ENCODE data around the gene RNF152.

DNA sequence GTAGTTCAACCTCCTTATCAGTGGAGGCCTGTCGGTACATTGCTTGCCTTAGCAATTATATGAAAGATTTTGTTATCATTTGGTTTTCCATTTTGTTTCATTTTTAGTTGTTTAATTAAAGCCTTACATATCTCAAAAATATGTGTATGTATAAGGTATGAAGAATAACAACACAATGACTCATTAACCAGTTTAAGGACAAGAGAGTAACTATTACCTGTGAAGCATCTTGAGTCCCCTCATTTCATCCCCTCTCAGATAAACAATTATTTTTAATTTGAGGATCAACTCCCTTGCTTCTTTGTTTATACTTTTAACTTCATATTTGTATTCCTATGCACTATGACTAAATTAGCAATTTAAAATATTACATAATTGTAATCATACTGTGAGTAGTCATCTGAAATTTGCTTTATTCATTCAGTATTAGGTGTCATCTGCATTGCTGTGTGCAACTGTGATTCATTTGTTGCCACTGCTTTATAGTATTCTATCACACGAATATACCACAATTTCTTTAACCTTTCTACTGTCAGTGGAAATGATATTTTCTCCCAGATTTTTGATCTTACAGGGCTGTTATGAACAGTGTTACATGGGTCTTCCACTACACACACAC, 126.4 kb downstream of the RNF152 start:
- TF ChIP-seq, protein P1, sequence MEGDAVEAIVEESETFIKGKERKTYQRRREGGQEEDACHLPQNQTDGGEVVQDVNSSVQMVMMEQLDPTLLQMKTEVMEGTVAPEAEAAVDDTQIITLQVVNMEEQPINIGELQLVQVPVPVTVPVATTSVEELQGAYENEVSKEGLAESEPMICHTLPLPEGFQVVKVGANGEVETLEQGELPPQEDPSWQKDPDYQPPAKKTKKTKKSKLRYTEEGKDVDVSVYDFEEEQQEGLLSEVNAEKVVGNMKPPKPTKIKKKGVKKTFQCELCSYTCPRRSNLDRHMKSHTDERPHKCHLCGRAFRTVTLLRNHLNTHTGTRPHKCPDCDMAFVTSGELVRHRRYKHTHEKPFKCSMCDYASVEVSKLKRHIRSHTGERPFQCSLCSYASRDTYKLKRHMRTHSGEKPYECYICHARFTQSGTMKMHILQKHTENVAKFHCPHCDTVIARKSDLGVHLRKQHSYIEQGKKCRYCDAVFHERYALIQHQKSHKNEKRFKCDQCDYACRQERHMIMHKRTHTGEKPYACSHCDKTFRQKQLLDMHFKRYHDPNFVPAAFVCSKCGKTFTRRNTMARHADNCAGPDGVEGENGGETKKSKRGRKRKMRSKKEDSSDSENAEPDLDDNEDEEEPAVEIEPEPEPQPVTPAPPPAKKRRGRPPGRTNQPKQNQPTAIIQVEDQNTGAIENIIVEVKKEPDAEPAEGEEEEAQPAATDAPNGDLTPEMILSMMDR (IDR thresholded peaks at IDR 0.05): no peak
- no peak for TF ChIP-seq POLR2A (IDR thresholded peaks at IDR 0.05)
